ENCODE data around the gene BRAT1. TPM values are rescaled to one million over a fixed set of nuclear protein-coding genes. Genes with fewer than 3 reads are reported as not detected.
"Not testable (repeated sequence)": the region's sequence is repeated elsewhere in the genome, so short reads cannot be mapped to it uniquely, and the experiment has no call there.

BRAT1 gene
- total RNA-seq, 1 donor from 2014 or later, result 52.7 TPM

DNA sequence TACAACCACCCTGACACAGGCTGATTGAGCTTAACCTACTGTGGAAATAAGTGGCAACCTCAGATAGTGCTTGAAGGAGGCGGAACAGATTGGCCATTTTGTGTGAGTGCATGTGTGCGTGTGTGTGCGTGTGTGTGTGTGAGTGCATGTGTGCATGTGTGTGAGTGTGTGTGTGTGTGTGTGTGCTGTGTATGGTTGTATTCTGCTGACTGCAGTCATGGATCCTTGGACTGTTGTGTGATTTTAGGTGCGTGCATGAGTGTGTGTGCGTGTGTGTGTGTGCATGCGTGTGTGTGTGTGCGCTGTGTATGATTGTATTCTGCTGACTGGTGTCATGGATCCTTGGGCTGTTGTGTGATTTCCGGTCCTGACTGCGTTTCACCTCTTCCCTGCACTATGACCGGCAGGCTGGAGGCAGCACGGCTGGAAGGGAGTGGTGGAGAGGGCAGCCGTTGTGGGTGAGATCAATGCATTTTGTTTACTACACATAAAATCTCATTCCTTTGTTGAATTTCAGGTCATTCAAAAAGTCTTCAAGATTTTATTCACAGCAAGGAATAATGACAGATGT, 9.7 kb upstream of the BRAT1 start:
- H3K9me3 Mint-ChIP-seq, result no peaks in the 10 kb centered on the region
- no peak overlapping the region for H3K4me3 Mint-ChIP-seq
- H3K4me1 Mint-ChIP-seq, result peaks cover 34% of the 10 kb centered on the region
- H3K36me3 Mint-ChIP-seq (ENCODE audit: low read depth), result no peaks in the 10 kb centered on the region
- TF ChIP-seq, protein P1, sequence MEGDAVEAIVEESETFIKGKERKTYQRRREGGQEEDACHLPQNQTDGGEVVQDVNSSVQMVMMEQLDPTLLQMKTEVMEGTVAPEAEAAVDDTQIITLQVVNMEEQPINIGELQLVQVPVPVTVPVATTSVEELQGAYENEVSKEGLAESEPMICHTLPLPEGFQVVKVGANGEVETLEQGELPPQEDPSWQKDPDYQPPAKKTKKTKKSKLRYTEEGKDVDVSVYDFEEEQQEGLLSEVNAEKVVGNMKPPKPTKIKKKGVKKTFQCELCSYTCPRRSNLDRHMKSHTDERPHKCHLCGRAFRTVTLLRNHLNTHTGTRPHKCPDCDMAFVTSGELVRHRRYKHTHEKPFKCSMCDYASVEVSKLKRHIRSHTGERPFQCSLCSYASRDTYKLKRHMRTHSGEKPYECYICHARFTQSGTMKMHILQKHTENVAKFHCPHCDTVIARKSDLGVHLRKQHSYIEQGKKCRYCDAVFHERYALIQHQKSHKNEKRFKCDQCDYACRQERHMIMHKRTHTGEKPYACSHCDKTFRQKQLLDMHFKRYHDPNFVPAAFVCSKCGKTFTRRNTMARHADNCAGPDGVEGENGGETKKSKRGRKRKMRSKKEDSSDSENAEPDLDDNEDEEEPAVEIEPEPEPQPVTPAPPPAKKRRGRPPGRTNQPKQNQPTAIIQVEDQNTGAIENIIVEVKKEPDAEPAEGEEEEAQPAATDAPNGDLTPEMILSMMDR (conservative IDR thresholded peaks at IDR 0.05), result no peak
- H3K27me3 Mint-ChIP-seq (ENCODE audit: low read depth), result no peaks in the 10 kb centered on the region
- no peak overlapping the region for H3K27ac Mint-ChIP-seq (ENCODE audit: unreplicated experiment)
- no peak for DNase-seq (ENCODE audit: low read depth, low spot score)

DNA sequence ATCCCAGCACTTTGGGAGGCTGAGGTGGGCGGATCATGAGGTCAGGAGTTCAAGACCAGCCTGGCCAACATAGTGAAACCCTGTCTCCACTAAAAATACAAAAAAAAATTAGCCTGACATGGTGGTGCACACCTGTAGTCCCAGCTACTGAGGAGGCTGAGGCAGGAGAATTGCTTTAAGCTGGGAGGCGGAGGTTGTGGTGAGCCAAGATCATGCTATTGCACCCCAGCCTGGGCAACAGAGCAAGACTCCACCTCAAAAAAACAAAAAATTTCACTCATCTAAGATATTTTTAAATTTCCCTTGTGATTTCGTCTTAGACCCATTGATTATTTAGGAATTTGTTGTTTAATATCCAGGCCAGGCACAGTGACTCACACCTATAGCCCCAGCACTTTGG, 8.6 kb upstream of the BRAT1 start:
- H3K27ac Mint-ChIP-seq (ENCODE audit: unreplicated experiment); H3K9me3 Mint-ChIP-seq; H3K27me3 Mint-ChIP-seq (ENCODE audit: low read depth); DNase-seq (ENCODE audit: low read depth, low spot score); H3K36me3 Mint-ChIP-seq (ENCODE audit: low read depth); H3K4me3 Mint-ChIP-seq: not testable (repeated sequence)
- H3K4me1 Mint-ChIP-seq, result peaks cover 26% of the 10 kb centered on the region

DNA sequence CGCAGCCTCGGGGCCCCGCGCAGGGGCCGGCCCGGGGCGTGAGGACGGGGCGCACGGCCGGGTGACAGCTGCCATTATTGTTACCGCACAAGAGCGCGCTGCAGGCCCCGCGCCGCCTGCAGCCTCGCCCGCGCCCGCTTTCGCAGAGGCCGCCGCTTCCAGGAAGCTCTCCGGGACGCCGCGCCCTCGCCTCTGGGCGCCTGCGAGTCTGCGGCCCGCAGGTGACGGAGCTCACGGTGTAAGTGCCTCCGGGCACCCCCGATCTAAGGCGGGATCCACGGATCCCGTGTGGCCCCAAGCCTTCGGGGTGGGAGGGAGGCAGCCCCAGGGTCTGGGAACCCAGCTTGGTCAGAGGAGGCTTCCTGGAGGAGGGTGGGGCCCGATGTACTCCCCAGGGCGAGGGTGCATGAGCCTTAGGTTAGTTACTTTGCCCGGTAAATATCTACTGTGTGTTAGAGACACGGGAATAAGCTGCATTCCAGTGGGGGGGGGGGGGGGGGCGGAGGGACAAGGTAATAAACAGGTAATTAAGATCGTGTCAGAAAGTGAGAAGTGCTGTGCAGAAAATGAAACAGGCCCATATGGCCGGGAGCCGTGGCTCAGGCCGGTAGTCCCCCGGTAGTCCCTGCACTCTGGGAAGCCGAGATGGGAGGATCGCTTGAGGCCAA, 4.1 kb upstream of the BRAT1 start:
- no peaks in the 10 kb centered on the region for H3K27me3 Mint-ChIP-seq (ENCODE audit: low read depth)

DNA sequence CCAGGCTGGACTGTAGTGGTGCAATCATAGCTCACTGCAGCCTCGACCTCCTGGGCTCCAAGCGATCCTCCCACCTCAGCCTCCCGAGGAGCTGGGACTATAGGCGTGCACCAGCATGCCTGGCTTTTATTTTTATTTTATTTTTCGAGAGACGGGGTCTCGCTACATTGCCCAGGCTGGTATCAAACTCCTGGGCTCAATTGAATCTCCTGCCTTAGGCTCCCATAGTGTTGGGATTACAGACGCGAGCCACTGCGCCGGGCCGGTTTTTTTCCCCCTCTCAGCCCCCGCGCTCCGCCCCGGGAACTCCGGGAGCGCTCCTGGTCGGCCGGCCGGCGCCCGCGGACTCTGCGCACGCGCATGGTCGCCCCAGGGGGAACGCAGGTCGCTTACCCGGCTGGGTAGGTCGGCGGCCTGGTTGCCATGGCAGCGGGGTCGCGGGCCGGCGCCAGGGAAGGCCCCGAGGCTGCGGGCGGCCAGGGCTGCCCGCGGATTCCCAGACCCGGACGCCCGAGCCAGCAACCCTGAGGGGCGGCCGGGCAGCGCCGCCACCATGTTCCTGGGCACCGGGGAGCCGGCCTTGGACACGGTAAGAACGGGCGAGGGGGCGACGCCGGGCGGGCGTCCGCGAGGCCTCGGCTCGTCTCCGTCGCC, 3.4 kb upstream of the BRAT1 start, which contains the start of gene IQCE:
Gene IQCE (plus strand): TSS at position 351 of the 654 bp plus-strand sequence. CDS start 203 bp downstream, at position 554.
- H3K9me3 Mint-ChIP-seq, result no peaks in the 10 kb centered on the region
- peak within 1 kb of the TSS; percentile 77 for H3K4me3 Mint-ChIP-seq
- no peaks in the 10 kb centered on the region for H3K27me3 Mint-ChIP-seq (ENCODE audit: low read depth)
- TF ChIP-seq, protein P1 (conservative IDR thresholded peaks at IDR 0.05), result no peak
- no peaks in the 10 kb centered on the region for H3K36me3 Mint-ChIP-seq (ENCODE audit: low read depth)
- no peak within 1 kb of the TSS for H3K27ac Mint-ChIP-seq (ENCODE audit: unreplicated experiment)
- peak; percentile 98 for DNase-seq (ENCODE audit: low read depth, low spot score)
- H3K4me1 Mint-ChIP-seq, result peaks cover 21% of the 10 kb centered on the region

More for the DNA sequence above, 4.1 kb upstream of the BRAT1 start:
- Mint-ChIP-seq H3K4me3 (peak overlapping the region; percentile 74), H3K36me3 (ENCODE audit: low read depth) (no peaks in the 10 kb centered on the region), H3K27ac (ENCODE audit: unreplicated experiment) (no peak overlapping the region), H3K9me3 (no peaks in the 10 kb centered on the region), H3K4me1 (peaks cover 15% of the 10 kb centered on the region)
- TF ChIP-seq, protein P1 (conservative IDR thresholded peaks at IDR 0.05), result no peak
- no peak for DNase-seq (ENCODE audit: low read depth, low spot score)

DNA sequence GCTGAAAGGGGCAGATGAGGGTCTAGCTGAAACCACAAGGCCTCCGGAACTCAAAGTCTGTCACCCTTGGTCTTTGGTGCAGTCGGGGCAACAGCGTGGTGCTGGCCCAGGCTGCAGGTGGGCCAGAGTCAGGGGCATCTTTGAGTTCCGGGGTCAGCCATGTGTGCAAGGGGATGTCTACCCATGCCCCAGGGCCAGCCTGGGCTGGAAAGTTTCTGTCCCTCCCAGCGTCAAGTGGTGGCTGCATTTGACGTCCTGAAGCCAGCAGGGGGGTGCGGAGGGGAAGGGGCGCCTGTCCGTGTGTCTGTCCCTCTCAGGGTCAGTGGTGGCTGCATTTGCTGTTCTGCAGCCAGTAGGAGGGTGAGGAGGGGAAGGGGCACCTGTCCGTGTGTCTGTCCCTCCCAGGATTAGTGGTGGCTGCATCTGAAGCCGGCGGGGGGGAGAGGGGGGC, 638 bp downstream of the BRAT1 start:
- no peak for DNase-seq (ENCODE audit: low read depth, low spot score)
- Mint-ChIP-seq H3K36me3 (ENCODE audit: low read depth) (peaks cover 3% of the 10 kb centered on the region), H3K4me3 (peak overlapping the region; percentile 98), H3K4me1 (peaks cover 26% of the 10 kb centered on the region), H3K27ac (ENCODE audit: unreplicated experiment) (peak overlapping the region; percentile 93), H3K9me3 (no peaks in the 10 kb centered on the region), H3K27me3 (ENCODE audit: low read depth) (no peaks in the 10 kb centered on the region)
- TF ChIP-seq, protein P1 (conservative IDR thresholded peaks at IDR 0.05), result no peak
